Immature natural killer cell (primary cell): ENCODE results near the gene CDC26. TPM values are rescaled to one million over a fixed set of nuclear protein-coding genes. Genes with fewer than 3 reads are reported as not detected.

ENCODE experiments used
- DNase-seq, 3 donors: peaks; one replicate each; pipeline ENCODE4 v3.0.0; 2022; ENCODE audit warnings: mixed read lengths in 1 of 3
- H3K27ac Mint-ChIP-seq, 6 donors: one replicate each; pipeline ENCODE4 v1.8.0; 2020; ENCODE audit warnings: mixed read lengths in 6 of 6, mild to moderate bottlenecking in 5 of 6, inconsistent platforms in 4 of 6, moderate library complexity in 3 of 6
- H3K27me3 Mint-ChIP-seq, 3 donors: one replicate each; pipeline ENCODE4 v1.8.0; 2020 to 2021; ENCODE audit warnings: low read depth in 3 of 3, mild to moderate bottlenecking in 3 of 3, mixed read lengths in 3 of 3, moderate library complexity in 3 of 3, inconsistent platforms in 1 of 3
- H3K36me3 Mint-ChIP-seq, 3 donors: one replicate each; pipeline ENCODE4 v1.8.0; 2020; ENCODE audit warnings: mixed read lengths in 3 of 3, inconsistent platforms in 2 of 3, mild to moderate bottlenecking in 2 of 3
- H3K4me1 Mint-ChIP-seq, 2 donors: one replicate each; pipeline ENCODE4 v1.8.0; 2020; ENCODE audit warnings: inconsistent platforms in 2 of 2, mild to moderate bottlenecking in 2 of 2, mixed read lengths in 2 of 2, moderate library complexity in 1 of 2
- H3K4me3 Mint-ChIP-seq, 5 donors: one replicate each; pipeline ENCODE4 v1.8.0; 2020; ENCODE audit warnings: mild to moderate bottlenecking in 5 of 5, mixed read lengths in 5 of 5, inconsistent platforms in 3 of 5, moderate library complexity in 3 of 5
- H3K9me3 Mint-ChIP-seq, 6 donors: one replicate each; pipeline ENCODE4 v1.8.0; 2020; ENCODE audit warnings: mild to moderate bottlenecking in 6 of 6, mixed read lengths in 6 of 6, inconsistent platforms in 4 of 6, moderate library complexity in 3 of 6
- polyA plus RNA-seq, 3 donors: library from polyadenylated mRNA; unstranded; fragments of 300-500 nt; fragmentation: Illumina TruSeq; gene quantifications; one replicate each; pipeline ENCODE4 v1.2.3, GENCODE V29; 2021

The CDC26 gene
- 100 to 1,000 TPM; 136 to 141 (median 137) TPM for polyA plus RNA-seq

- no peaks in the 10 kb centered on the region for H3K27me3 Mint-ChIP-seq
- H3K9me3 Mint-ChIP-seq: no peaks in the 10 kb centered on the region
- H3K4me3 Mint-ChIP-seq: no peak within 1 kb of the TSS
- H3K4me1 Mint-ChIP-seq: peaks cover 4 to 14% of the 10 kb centered on the region in 2 donors
- peak; percentile 93 to 94 (median 93) for DNase-seq
- H3K36me3 Mint-ChIP-seq: peaks cover 18 to 33% (median 25%) of the 10 kb centered on the region in 3 donors
- no peak within 1 kb of the TSS for H3K27ac Mint-ChIP-seq
Measured at GRCh38 chr9:113275157-113276131, at the start of gene CDC26, which contains the start of gene PRPF4. TSS of gene CDC26 (minus strand) at chr9:113275572. CDS start at chr9:113272507, 3,065 bp downstream. TSS of gene PRPF4 (plus strand) at chr9:113275658. CDS start at chr9:113275744, 86 bp downstream.

GRCh38 chr9:113322671-113323070, 47.3 kb upstream of the CDC26 start:
- no peak for DNase-seq
- no peaks in the 10 kb centered on the region for H3K4me1 Mint-ChIP-seq
- no peak overlapping the region for H3K27ac Mint-ChIP-seq
- H3K27me3 Mint-ChIP-seq: peaks cover 0 to 7% (median 2%) of the 10 kb centered on the region in 3 donors
- H3K9me3 Mint-ChIP-seq: no peaks in the 10 kb centered on the region
- H3K4me3 Mint-ChIP-seq: no peak overlapping the region
- H3K36me3 Mint-ChIP-seq: no peaks in the 10 kb centered on the region

- H3K27ac Mint-ChIP-seq: no peak overlapping the region
- H3K9me3 Mint-ChIP-seq: no peaks in the 10 kb centered on the region
- DNase-seq: no peak
- no peaks in the 10 kb centered on the region for H3K4me1 Mint-ChIP-seq
- no peaks in the 10 kb centered on the region for H3K36me3 Mint-ChIP-seq
- peaks cover 0 to 4% (median 0%) of the 10 kb centered on the region in 3 donors for H3K27me3 Mint-ChIP-seq
- H3K4me3 Mint-ChIP-seq: no peak overlapping the region
Measured at GRCh38 chr9:113320051-113320450, 44.7 kb upstream of the CDC26 start.

- Mint-ChIP-seq H3K27ac (no peak overlapping the region), H3K27me3 (peaks cover 0 to 4% (median 0%) of the 10 kb centered on the region in 3 donors), H3K36me3 (no peaks in the 10 kb centered on the region), H3K4me3 (no peak overlapping the region), H3K9me3 (no peaks in the 10 kb centered on the region), H3K4me1 (no peaks in the 10 kb centered on the region)
- DNase-seq: no peak
Measured at GRCh38 chr9:113319054-113319453, 43.7 kb upstream of the CDC26 start.

- Mint-ChIP-seq H3K27ac (no peak overlapping the region), H3K36me3 (peaks cover 0 to 3% (median 0%) of the 10 kb centered on the region in 3 donors), H3K4me1 (no peaks in the 10 kb centered on the region), H3K4me3 (no peak overlapping the region), H3K9me3 (no peaks in the 10 kb centered on the region), H3K27me3 (peaks cover 0 to 4% (median 3%) of the 10 kb centered on the region in 3 donors)
- DNase-seq: no peak
Measured at GRCh38 chr9:113317777-113318176, 42.4 kb upstream of the CDC26 start.

GRCh38 chr9:113316030-113316429, 40.7 kb upstream of the CDC26 start:
- Mint-ChIP-seq H3K4me3 (no peak overlapping the region), H3K4me1 (no peaks in the 10 kb centered on the region)

GRCh38 chr9:113315231-113315630, 39.9 kb upstream of the CDC26 start:
- H3K4me3 Mint-ChIP-seq: no peak overlapping the region
- peaks cover 0 to 4% (median 3%) of the 10 kb centered on the region in 3 donors for H3K27me3 Mint-ChIP-seq
- no peaks in the 10 kb centered on the region for H3K4me1 Mint-ChIP-seq
- no peak for DNase-seq
- peaks cover 0 to 3% (median 0%) of the 10 kb centered on the region in 3 donors for H3K36me3 Mint-ChIP-seq
- H3K9me3 Mint-ChIP-seq: no peaks in the 10 kb centered on the region
- no peak overlapping the region for H3K27ac Mint-ChIP-seq

More at GRCh38 chr9:113316030-113316429, 40.7 kb upstream of the CDC26 start:
- DNase-seq: no peak
- H3K27ac Mint-ChIP-seq: no peak overlapping the region
- H3K9me3 Mint-ChIP-seq: no peaks in the 10 kb centered on the region
- peaks cover 0 to 3% (median 0%) of the 10 kb centered on the region in 3 donors for H3K36me3 Mint-ChIP-seq
- peaks cover 0 to 4% (median 3%) of the 10 kb centered on the region in 3 donors for H3K27me3 Mint-ChIP-seq

GRCh38 chr9:113313261-113313660, 37.9 kb upstream of the CDC26 start:
- Mint-ChIP-seq H3K4me3 (no peak overlapping the region), H3K9me3 (no peaks in the 10 kb centered on the region), H3K36me3 (peaks cover 0 to 3% (median 0%) of the 10 kb centered on the region in 3 donors), H3K27me3 (peaks cover 0 to 4% (median 3%) of the 10 kb centered on the region in 3 donors), H3K4me1 (no peaks in the 10 kb centered on the region), H3K27ac (no peak overlapping the region)
- no peak for DNase-seq

- H3K9me3 Mint-ChIP-seq: no peaks in the 10 kb centered on the region
- H3K27ac Mint-ChIP-seq: no peak overlapping the region
- no peaks in the 10 kb centered on the region for H3K4me1 Mint-ChIP-seq
- H3K4me3 Mint-ChIP-seq: no peak overlapping the region
- no peak for DNase-seq
- H3K27me3 Mint-ChIP-seq: peaks cover 0 to 7% (median 3%) of the 10 kb centered on the region in 3 donors
- H3K36me3 Mint-ChIP-seq: peaks cover 0 to 3% (median 0%) of the 10 kb centered on the region in 3 donors
Measured at GRCh38 chr9:113311961-113312360, 36.6 kb upstream of the CDC26 start.

- no peak overlapping the region for H3K4me3 Mint-ChIP-seq
- no peak for DNase-seq
- H3K36me3 Mint-ChIP-seq: peaks cover 0 to 3% (median 0%) of the 10 kb centered on the region in 3 donors
- H3K27me3 Mint-ChIP-seq: peaks cover 0 to 8% (median 3%) of the 10 kb centered on the region in 3 donors
- no peak overlapping the region for H3K27ac Mint-ChIP-seq
- no peaks in the 10 kb centered on the region for H3K9me3 Mint-ChIP-seq
- H3K4me1 Mint-ChIP-seq: no peaks in the 10 kb centered on the region
Measured at GRCh38 chr9:113310538-113310937, 35.2 kb upstream of the CDC26 start.

- no peaks in the 10 kb centered on the region for H3K9me3 Mint-ChIP-seq
- no peak overlapping the region for H3K27ac Mint-ChIP-seq
- peak; percentile 15 to 38 (median 22) for DNase-seq
- H3K27me3 Mint-ChIP-seq: peaks cover 0 to 9% (median 3%) of the 10 kb centered on the region in 3 donors
- H3K4me1 Mint-ChIP-seq: no peaks in the 10 kb centered on the region
- H3K36me3 Mint-ChIP-seq: peaks cover 0 to 3% (median 0%) of the 10 kb centered on the region in 3 donors
- no peak overlapping the region for H3K4me3 Mint-ChIP-seq
Measured at GRCh38 chr9:113309204-113309813, 33.9 kb upstream of the CDC26 start.

- no peak overlapping the region for H3K4me3 Mint-ChIP-seq
- H3K4me1 Mint-ChIP-seq: no peaks in the 10 kb centered on the region
- DNase-seq: no peak
- no peak overlapping the region for H3K27ac Mint-ChIP-seq
- H3K9me3 Mint-ChIP-seq: no peaks in the 10 kb centered on the region
- peaks cover 0 to 9% (median 1%) of the 10 kb centered on the region in 3 donors for H3K27me3 Mint-ChIP-seq
- H3K36me3 Mint-ChIP-seq: no peaks in the 10 kb centered on the region
Measured at GRCh38 chr9:113307396-113307975, 32.1 kb upstream of the CDC26 start.

GRCh38 chr9:113306566-113306965, 31.2 kb upstream of the CDC26 start:
- no peaks in the 10 kb centered on the region for H3K9me3 Mint-ChIP-seq
- no peaks in the 10 kb centered on the region for H3K4me1 Mint-ChIP-seq
- H3K4me3 Mint-ChIP-seq: no peak overlapping the region
- H3K36me3 Mint-ChIP-seq: no peaks in the 10 kb centered on the region
- no peak overlapping the region for H3K27ac Mint-ChIP-seq
- peaks cover 0 to 7% (median 1%) of the 10 kb centered on the region in 3 donors for H3K27me3 Mint-ChIP-seq
- no peak for DNase-seq
